Stimulated activated naive CD4-positive, alpha-beta T cell treated with Interleukin-2 at 50 U/mL for 16 hours (primary cell): ENCODE results near the gene MIPOL1.
"Not testable (repeated sequence)": the region's sequence is repeated elsewhere in the genome, so short reads cannot be mapped to it uniquely, and the experiment has no call there.

Experiments used
- DNase-seq: peaks from one replicate; lab custom pipeline; 2025; lab: John Stamatoyannopoulos, UW

MIPOL1 gene

DNA sequence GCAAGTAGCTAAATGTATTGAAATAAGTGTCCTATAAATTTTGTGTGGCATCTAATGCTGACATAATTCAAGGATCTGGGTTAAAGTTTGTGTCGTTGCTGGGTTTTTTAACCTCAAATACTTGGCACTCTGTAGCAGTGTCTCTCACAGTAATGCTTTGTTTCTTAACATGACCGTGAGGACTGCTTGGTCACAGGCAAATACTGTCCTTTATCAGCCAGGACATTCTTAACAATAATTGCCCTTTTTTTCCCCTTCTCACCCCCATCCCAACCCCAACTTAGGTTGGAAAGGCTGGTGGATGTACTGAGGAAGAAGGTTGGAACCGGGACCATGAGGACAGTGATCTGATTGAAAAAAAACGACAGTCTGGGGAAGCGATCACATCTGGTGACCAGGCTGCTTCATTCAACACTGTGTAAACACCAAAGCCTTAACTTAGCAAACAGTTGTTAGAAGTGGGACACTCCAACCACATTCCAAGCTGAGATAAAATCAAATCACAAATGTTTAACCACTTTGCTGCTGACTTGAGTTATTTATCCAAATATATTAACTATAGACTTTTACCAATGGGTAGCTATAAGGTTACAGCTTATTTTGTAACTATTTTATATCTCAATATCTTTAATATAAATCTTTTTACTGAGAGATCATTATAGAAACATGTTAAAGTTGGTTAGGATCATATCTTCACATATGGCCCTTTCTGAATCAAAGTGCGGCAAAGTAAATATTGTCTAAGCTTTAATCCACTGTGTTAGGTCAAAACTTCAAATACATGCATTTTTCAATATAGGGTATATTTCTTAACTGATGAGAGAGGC, 349.1 kb downstream of the MIPOL1 start:
- DNase-seq = no peak

DNA sequence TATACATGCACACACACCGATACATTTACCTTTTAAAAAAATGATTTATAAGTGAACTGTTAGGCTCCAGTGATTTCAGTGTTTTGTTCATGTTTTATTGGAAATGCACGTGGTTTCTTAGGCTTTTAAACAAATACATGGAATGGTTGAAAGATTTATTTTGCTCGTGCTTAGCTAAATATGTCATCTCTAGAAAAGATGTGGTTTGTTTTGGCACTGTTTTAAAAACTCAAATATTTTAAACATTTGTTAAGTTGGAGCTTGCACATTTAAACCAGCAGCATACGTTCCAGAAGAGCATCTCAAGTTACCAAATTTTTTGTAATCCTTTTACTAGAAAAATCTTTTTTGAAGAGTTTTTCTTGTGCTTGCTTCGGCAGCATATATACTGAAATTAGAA, 352.8 kb downstream of the MIPOL1 start:
- DNase-seq = no peak

DNA sequence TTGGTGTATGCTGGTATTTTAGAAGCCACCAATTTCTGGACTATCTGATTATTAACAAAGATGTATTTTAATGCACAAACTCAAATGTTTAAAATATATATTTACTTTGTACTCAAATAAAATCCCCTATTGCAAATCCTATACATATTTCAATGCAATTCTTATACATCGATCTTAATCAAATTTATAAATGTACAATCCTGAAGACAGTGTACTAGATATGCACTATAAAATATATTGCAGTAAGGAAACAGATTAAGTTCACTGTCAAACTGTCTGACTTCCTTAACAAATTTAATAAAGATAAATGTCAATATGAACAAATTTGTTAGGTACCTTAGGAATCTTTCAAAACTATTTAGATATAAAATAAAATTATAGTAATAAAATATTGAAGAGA, 353.4 kb downstream of the MIPOL1 start:
- no peak for DNase-seq

DNA sequence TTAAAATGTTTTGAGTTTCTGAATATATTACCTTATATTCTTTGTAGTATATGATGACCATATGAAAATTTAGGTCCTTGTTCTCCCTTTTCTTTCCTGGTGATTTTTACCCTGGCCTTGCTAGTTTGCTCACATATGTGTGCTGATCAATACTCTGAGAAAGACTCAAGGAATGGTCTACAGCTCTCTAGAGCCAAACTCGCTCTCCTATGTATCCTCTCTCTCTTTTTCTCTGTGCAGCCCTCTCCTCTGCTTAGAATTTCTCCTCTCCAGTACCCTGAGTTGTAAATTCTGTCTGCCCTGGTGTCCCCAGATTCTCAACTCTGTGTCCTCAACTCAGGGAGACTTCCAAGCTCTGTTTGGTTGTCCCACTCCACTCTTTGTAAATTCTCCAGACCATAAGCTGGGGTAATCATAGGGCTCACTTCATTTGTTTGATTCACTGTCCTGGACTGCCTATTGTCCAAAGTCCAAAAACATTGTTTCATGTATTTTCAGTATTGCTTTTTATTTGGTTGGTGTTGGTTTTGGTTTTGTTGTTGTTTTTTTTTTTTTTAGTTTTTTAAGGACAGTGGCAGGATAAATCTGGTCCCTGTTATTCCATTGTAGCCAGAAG, 356.3 kb downstream of the MIPOL1 start:
- DNase-seq = no peak

DNA sequence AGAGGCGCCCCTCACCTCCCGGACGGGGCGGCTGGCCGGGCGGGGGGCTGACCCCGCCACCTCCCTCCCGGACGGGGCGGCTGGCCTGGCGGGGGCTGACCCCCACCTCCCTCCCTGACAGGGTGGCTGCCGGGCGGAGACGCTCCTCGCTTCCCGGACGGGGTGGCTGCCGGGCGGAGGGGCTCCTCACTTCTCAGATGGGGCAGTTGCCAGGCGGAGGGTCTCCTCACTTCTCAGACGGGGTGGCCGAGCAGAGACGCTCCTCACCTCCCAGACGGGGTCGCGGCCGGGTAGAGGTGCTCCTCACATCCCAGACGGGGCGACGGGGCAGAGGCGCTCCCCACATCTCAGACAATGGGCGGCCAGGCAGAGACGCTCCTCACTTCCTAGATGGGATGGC, 357.9 kb downstream of the MIPOL1 start:
- not testable (repeated sequence) for DNase-seq

DNA sequence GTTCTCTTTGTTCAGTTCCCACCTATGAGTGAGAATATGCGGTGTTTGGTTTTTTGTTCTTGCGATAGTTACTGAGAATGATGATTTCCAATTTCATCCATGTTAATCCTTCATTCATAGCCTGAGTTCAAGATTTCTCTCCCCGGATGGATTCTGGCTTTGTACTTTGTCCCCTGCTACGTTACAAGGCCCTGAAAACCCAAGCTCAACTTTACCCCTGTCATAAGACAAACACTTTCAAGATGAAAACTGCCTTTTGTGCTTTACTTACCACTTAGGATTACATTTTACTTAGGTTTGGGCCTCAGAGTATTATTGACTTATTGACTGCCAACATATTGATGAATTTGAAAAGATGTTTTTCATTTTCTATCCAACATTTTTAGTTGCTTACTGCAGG, 361.0 kb downstream of the MIPOL1 start:
- DNase-seq = no peak

DNA sequence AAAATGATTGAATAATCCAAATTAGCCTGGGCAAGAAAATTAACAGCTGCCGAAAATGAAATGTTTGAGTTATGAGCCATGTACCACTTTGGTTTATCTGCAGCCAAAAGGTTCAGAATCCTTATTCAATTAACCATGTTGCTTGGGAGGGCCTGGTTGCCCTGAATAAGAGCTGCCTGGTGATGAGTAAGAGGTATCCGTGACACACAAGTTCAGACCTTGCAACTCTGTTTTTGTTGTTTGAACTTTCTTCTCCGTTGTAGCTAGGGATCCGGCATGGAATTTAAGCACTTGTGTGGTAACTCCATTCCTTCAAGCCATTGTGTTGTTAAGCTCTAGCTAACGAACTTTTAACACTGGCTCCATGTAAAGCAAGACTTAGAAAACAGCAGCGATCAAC, 361.6 kb downstream of the MIPOL1 start:
- DNase-seq = no peak

DNA sequence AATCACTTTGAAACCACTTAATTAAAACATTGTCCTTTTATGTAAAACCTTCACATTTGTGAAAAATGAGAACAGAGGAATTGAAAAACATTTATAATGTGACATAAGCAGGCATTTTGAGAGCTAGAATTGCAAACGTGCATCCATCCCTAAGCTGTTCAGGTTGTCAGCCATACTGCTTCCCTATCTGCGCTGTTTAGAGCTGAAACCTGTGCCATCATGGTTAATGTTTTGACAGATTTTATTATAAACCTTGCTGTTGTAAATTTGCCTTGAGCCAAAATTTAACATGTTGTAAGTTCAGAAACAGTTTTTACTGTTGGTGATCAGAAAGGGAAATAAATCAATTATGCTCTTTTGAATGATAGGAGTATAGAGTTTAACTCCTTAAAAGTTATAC, 365.5 kb downstream of the MIPOL1 start:
- DNase-seq = no peak

DNA sequence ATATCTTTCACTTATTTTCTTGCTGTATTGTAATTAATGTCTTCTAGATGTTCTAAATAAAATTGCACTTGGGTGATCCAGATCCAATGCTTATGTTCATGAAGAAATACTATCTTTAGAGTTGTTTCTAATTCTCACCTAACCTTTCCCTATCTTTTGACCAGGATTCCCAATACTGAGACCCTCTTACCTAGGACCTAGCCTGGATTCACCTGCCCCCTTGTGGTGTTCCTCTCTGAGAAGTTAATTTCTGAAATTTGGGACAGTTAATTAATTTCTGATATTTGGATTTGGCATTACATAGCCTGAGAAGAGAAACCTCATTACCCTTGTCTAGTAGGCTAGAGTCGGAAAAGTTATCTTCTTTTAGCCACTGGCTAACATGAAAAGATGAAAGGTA, 367.8 kb downstream of the MIPOL1 start:
- DNase-seq = no peak

DNA sequence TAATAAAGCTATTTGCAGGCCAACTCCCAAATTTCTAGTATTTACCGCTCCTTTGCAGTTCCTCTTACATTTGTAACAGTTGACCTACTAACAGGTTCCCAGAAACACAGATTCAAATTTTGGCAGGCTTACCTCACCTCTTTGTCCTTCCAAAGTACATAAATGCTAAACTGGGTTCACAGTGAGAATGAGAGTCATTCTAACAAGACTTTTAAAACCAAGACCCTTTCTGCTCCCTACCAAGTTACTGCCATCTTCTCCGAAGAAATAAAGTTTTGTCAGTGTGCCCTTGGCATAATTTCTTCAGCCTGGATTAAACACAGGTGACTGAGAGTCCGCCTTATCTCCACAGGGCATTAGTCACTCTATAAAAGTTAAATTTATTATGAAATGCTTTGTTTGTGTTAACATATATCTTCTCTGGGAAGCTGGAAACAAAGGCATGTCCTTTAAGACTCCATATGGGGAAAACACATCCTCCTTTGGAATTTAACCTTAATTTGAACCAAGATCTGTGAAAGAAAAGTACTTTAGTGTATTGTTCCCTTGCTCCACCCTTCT, 369.2 kb downstream of the MIPOL1 start:
- no peak for DNase-seq

DNA sequence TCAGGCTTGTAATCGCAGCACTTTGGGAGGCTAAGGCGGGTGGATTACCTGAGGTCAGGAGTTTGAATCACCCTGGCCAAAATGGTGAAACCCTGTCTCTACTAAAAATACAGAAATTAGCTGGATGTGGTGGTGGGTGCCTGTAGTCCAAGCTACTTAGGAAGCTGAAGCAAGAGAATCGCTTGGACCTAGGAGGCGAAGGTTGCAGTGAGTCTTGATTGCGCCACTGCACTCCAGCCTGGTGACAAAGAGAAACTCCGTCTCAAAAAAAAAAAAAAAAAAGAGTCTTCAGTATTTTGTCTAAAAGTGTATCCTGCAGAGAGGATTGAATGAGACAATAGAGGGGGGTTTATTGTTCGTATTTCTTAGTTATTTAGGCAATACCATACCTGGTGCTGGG, 372.0 kb downstream of the MIPOL1 start:
- no peak for DNase-seq

DNA sequence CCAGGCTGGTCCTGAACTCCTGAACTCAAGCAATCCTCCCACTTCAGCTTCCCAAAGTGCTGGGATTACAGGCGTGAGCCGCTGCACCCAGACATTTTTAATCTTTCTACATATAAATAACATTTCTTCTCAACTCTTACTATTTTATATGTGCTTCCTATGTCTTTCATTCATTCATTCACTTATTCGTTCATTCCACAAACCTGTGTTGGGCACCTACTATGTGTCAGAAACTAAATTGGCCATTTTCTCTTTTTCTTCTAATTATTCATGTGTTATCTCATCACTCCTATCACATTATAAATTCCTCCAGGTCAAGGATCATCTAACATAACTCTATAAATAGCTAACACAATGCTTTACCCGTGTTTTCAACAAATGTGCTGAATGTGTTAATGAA, 373.7 kb downstream of the MIPOL1 start:
- DNase-seq = no peak

DNA sequence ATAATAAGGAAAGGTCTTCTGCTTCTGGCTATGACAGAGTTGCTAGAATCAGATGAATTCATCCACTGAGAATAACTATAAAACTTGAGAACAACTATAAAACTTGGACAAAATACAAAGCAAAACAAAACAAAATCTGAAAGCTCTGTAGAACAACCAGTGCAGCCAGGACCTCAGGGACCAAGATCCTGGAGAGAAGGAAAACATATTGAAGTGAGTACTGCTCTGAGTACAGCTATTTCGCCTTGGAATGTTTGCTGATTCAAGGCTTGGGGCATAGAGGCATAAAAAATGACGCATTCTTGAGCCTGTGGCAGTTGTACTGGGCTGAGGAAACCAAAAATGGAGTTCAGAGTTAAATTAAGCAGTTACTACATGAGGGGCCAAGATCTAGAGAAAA, 375.6 kb downstream of the MIPOL1 start:
- no peak for DNase-seq

DNA sequence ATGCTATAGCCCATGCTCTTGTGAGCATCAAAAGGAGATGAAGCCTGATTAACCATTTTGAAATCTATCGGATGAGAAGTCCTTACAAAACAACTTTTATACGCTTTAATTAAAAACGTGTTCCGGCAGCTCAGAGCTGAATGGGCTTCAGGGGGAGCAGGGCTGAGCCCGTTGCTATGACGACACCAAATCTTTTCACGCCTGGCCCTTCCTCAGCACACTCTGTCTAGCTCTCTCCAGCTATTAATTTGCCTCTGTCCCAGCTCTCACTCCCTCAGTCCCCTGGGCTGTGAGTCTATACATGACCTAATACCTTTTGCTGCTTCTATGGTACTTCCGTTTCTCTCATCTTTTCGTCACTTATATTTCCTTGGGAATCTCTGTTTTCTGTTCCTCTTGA, 381.5 kb downstream of the MIPOL1 start:
- no peak for DNase-seq

DNA sequence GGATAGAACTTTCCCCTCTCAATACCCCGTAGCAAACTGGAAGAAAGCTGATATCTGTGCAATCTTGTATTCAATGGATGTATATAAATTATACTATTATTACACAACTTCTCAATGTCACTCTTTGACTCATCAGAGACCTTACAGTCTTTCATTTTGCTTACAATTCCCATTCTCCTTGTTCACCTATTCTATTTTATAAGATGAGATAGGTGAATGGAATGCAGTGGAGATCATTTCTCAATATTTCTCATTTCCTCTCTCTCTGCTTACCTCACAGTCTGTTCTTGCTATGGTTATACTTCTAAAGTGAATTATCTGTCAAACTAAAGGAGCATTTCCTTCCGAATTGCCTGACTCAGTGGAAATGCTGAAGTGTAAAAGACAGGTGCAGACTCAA, 382.4 kb downstream of the MIPOL1 start:
- DNase-seq = no peak

DNA sequence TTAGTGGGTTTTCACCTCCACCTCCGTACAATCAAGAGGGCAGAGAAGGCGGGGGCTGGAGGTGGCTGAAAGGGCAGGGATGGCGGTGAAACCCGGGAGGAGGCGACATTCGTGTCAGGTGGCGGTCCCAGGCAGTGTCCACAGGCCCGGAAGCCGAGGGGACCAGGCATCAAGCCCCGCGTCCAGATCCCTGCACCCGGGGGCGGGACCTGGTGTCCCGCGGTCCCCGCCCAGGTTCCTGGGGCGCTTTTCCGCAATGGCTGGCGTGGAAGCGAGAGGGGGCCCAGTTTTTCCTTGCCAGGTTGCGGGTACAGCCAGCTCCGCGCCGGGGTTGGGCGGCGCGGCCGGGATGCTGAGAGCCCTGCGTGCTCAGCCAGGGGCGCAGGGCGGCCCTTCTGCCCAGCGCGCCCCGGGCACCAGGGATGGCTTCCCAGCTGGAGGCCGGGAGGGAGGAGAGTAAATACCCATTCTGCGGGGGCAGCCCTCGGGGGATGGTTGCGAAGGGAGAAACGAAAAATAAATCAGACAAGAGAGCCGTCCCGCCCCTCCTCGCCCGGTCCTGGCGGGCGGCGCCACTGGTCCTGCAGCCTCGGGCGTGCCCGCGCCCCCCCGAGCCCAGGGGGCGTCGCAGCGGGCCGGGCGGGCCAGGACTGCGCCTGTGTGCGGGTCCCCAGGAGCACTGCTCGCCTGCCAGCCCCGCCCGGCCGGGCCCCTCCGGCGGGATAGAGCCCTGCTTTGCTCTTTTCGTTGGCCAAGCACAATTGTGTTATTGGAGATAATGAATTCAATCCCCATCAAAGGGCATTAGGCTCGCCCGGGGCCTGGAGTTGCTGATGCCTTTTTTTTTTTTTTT, 385.8 kb downstream of the MIPOL1 start:
- no peak for DNase-seq

DNA sequence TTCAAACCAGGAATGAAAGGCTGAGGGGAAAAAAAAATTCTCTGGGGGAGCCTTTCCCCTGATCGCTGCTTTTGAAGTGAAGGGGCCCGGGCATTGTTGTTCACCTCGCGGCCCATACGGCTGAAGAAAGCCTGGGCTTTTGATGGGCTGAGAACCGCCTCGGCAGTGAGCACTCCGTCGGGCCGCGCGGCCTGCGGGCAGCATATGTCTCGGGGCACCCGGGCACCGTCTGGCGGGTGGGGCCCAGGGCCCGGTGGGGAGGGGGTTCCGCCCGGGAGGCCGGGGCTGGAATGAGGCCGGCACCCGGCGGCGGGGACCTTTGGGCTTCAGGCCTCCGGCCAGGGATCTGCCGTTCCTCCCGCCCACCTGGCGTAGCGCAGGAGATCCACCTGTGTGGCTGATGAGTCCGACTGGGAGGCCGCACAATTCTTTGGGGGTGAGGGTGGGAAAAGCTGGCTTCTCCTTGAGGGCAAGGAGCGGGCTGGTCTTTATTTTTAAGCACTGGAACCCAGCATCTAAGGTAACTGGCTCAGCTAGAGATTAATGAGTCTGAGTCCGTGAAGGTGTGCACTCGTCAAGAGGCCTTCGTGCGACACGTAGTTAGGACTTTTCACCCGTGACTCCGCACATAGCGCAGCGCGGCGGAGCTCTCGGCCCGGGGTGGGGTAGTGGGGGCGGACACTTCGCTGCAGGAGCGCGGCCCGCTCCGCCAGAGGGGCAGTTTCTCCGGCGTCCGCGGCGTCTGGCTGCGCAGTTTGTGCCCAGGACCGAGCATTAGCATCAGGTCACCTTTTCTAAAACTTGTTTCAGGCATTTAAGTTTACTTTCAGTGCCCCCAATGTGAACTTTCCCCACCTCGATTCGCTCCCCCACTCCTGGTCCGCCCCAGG, 386.7 kb downstream of the MIPOL1 start:
- no peak for DNase-seq

DNA sequence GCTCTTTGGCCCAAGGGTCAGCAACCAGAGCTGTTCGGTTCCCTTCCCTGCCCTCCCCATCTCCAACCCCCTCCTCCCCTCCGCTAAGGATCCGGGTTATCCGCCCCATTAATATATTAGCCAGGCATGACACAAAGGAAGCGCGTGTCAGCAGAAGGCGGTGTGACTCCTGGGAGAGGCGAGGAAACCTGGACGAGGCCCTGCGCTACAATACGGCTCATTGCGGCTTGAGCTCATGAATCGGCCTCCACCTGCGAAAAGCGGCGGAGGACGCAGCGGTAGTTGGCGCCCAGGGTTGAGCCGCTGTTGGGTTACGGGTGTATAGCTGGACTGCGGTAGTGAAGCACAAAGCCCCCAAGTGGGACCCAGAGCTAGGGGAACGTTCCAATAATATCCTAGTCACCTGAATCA, 387.4 kb downstream of the MIPOL1 start:
- DNase-seq = no peak

DNA sequence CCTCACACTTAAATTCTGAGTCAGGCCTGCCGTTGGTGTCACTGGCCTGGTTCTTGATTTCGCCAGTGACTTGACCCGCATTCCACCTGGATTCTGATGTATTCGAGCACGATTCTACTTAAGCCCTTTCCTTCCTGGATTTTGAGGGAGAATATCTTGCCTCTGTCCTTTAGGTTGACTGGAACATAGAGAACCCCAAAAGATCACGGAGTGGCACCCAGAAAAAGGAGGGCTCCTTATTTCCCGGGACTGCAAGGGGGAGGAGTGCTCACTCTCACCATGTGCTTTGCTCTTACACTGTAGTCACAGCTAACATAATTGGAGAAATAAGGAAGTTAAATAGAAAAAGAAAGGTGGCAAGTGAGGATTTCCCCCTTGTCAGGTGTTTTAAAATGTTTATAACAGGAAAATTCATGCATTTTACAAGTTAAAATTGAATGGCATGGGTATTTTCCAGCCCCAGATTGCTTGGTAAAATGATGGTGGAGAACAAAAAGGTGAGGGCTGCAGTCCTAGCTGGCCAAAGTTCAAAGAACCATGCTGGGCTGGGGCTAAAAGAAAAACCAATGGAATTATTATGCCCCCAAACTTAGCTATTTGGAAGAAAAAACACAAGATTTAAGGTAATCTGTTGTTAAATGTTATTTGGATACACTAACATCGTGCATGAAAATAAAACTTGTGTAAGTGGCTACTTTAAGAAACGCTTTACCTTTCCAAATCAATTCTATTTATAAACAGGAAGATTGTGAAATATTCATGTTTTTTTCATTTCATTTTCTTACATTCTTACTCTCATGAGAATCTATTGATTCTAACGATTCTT, 388.4 kb downstream of the MIPOL1 start:
- no peak for DNase-seq

DNA sequence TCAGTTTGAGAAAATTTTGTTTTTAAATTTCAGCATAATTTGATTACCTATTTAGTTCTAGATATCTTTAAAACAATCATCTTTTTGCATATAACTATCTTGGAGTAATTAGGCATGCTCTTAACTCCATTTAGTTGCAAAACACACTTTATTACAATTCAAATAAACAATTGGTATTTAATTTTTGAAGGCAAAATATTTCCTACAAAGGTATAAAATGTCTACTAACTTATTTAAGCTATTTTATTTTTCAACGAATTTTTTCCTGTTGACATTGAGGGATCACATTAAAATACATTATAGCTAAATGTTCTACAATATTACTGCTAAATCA, 389.0 kb downstream of the MIPOL1 start:
- no peak for DNase-seq
